Measurements from ENCODE around the gene TAF4.

DNA sequence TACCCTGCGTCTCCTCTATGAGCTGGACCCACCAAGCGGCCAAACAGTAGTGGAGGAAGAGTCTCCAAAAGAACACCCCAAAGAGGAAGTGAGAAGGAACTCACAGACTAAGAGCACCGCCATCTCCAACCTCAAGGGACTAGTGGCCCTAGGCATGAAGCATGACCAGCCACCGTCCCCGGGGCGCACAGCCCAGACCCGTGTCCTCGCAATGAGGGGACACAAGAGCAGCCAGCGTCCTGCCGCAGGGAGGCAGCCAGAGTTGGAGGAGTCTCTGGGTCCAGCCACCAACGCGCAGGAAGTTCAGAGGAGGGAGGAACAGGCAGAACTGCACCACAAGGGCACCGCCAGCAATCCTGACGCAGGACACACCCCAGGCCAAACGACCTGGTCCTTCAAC, 72.6 kb downstream of the TAF4 start:
- TF ChIP-seq, protein P1, sequence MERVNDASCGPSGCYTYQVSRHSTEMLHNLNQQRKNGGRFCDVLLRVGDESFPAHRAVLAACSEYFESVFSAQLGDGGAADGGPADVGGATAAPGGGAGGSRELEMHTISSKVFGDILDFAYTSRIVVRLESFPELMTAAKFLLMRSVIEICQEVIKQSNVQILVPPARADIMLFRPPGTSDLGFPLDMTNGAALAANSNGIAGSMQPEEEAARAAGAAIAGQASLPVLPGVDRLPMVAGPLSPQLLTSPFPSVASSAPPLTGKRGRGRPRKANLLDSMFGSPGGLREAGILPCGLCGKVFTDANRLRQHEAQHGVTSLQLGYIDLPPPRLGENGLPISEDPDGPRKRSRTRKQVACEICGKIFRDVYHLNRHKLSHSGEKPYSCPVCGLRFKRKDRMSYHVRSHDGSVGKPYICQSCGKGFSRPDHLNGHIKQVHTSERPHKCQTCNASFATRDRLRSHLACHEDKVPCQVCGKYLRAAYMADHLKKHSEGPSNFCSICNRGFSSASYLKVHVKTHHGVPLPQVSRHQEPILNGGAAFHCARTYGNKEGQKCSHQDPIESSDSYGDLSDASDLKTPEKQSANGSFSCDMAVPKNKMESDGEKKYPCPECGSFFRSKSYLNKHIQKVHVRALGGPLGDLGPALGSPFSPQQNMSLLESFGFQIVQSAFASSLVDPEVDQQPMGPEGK (CRISPR knock-in tag; IDR thresholded peaks at IDR 0.05; ENCODE audit: borderline replicate concordance), result no peak
- no peak for TF ChIP-seq ARNTL (CRISPR knock-in tag; IDR thresholded peaks at IDR 0.05; ENCODE audit: borderline replicate concordance, low read depth)
- no peak for TF ChIP-seq ZFP30 (CRISPR knock-in tag; IDR thresholded peaks at IDR 0.05)
- no peak for TF ChIP-seq PPARA (CRISPR knock-in tag; IDR thresholded peaks at IDR 0.05; ENCODE audit: borderline replicate concordance)
- TF ChIP-seq CSDC2 (CRISPR knock-in tag; IDR thresholded peaks at IDR 0.05), result no peak
- no peak for TF ChIP-seq OSR1 (CRISPR knock-in tag; IDR thresholded peaks at IDR 0.05)
- no peak for TF ChIP-seq ZNF70 (CRISPR knock-in tag; IDR thresholded peaks at IDR 0.05)
- TF ChIP-seq RARB (CRISPR knock-in tag; IDR thresholded peaks at IDR 0.05), result no peak
- TF ChIP-seq CREB5 (CRISPR knock-in tag; IDR thresholded peaks at IDR 0.05; ENCODE audit: low read depth), result no peak
- no peak for TF ChIP-seq GLIS3 (CRISPR knock-in tag; IDR thresholded peaks at IDR 0.05)
- TF ChIP-seq ZFP3 (CRISPR knock-in tag; IDR thresholded peaks at IDR 0.05), result no peak
- no peak for TF ChIP-seq TCF4 (CRISPR knock-in tag; IDR thresholded peaks at IDR 0.05; ENCODE audit: borderline replicate concordance)
- TF ChIP-seq BACH2 (CRISPR knock-in tag; IDR thresholded peaks at IDR 0.05; ENCODE audit: borderline replicate concordance), result no peak
- TF ChIP-seq ISL1 (CRISPR knock-in tag; IDR thresholded peaks at IDR 0.05), result no peak
